ENCODE results near the gene NDUFA5.
"Not testable (repeated sequence)": the region's sequence is repeated elsewhere in the genome, so short reads cannot be mapped to it uniquely, and the experiment has no call there.

The NDUFA5 gene

GRCh38 chr7:123555484-123555883 lies 2.1 kb downstream of the NDUFA5 start:
- no peak for FAIRE-seq

DNA sequence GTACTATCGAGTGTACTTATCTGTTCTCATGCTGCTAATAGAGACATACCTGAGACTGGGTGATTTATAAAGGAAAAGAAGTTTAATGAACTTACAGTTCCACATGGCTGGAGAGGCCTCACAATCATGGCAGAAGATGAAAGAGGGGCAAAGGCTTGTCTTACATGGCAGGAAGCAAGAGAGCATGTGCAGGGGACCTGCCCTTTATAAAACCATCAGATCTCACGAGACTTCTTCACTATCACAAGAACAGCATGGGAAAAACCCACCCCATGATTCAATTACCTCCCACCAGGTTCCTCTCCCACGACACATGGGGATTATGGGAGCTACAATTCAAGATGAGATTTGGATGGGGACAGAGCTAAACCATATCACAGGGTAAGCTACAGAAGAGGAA lies 4.5 kb downstream of the NDUFA5 start:
- FAIRE-seq: no peak

DNA sequence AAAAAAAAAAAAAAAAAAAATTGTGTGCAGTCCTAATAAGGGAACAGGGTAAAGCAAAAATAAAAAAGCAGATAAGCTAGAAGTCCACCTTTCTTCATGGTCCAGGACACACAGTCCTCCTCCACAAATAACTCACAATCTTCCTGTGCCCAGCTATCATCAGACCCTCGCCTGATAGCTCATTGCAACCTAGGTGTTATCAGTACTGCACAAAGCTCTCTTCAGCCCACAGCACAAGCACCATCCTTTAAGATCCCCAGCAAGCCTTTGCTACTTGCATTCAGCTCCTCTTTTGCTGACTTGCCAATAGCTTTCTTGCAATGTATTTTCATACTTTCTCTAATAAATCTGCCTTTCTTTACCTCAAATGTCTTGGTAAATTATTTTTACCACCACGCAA lies 5.0 kb downstream of the NDUFA5 start:
- no peak for FAIRE-seq

DNA sequence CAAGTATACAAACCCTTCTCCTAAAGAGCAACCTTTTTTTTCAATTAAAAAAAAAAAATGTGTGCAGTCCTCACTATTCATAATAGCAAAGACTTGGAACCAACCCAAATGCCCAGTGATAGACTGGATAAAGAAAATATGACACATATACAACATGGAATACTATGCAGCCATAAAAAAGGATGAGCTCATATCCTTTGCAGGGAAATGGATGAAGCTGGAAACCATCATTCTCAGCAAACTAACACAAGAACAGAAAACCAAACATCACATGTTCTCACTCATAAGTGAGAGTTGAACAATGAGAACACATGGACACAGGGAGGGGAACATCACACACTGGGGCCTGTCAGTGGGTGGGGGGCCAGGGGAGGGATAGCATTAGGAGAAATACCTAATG lies 5.5 kb downstream of the NDUFA5 start:
- FAIRE-seq: not testable (repeated sequence)

DNA sequence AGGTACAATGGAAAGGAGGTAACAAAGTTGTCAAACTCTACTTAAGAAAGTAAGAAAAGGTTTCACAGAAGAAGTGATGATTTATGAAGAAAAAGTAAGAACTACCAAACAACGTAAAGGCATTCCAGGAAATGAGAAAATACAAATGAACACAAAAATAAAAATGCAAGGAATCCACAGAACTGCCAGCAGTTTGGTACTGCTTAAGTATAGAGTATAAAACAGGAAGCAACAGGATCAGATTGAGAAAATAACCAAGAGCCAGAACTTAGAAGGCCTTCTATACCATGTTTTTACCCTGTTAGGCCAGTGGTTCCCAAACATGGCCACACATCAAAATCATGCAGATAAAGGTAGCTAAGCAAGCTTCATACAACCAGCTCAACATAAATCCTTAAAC lies 9.2 kb downstream of the NDUFA5 start:
- no peak for FAIRE-seq

GRCh38 chr7:123539871-123540270 lies 17.7 kb downstream of the NDUFA5 start:
- no peak for FAIRE-seq

GRCh38 chr7:123538897-123539296 lies 18.7 kb downstream of the NDUFA5 start:
- FAIRE-seq: no peak

GRCh38 chr7:123538189-123538714 lies 19.4 kb downstream of the NDUFA5 start:
- FAIRE-seq: no peak

DNA sequence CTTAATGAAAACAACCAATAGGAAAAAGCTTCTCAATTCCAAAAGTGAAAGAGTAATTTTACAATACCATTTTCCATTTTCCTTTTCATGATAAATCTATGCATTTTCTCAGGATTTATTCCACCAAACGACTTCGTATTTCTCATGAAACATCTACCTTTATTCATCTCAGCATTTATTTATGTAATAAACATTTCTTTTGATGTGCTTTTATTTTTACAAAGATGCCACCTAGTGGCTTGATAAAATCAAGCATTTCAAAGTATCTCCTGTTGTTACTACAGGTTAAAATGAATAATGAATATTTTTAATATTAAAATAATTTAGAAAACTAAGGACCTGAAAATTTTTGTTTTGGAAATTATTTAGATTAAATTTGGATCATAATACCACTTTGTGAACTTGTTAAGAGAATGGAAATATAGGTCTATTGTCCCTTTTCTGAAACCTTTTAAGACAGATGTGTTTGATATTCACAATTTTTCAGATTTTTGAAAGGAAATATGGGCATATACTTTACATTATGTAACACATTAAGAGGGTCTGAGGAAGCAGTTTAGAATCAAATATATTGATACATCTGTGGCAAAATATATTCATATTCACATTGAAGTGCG lies 20.5 kb downstream of the NDUFA5 start:
- peak; percentile 89 for FAIRE-seq

- no peak for FAIRE-seq
These were observed 22.1 kb downstream of the NDUFA5 start for GRCh38 chr7:123535517-123535916.

GRCh38 chr7:123534383-123535260 lies 23.0 kb downstream of the NDUFA5 start, which contains the start of gene IQUB:
TSS of gene IQUB (minus strand) at chr7:123534595. CDS start at chr7:123512340, 22,255 bp downstream.
- FAIRE-seq: no peak

DNA sequence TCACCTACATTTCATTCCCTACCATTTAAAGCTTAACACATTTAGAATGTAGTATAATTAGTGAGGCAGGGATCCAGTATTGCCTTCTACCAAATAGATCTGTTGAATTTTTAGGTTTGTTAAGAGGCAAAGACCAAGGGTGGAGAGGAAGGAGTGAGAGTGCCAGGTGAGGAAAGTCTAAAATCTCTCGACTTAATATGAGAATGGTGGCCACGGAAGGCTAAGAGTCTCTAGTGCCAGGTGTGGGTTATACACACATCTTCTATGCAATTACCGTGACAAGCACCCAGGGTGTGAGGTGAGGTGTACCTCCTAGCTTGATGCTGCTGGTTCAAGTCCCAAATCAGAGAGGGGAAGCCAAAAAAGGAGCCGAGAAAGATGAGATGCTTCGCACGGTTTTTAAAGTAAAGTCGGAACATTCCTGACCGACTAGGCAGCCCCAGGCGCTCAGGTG lies 23.7 kb downstream of the NDUFA5 start:
- no peak for FAIRE-seq

GRCh38 chr7:123533553-123533917 lies 24.1 kb downstream of the NDUFA5 start:
- FAIRE-seq: no peak

- not testable (repeated sequence) for FAIRE-seq
These were observed 24.6 kb downstream of the NDUFA5 start for GRCh38 chr7:123532788-123533552.

DNA sequence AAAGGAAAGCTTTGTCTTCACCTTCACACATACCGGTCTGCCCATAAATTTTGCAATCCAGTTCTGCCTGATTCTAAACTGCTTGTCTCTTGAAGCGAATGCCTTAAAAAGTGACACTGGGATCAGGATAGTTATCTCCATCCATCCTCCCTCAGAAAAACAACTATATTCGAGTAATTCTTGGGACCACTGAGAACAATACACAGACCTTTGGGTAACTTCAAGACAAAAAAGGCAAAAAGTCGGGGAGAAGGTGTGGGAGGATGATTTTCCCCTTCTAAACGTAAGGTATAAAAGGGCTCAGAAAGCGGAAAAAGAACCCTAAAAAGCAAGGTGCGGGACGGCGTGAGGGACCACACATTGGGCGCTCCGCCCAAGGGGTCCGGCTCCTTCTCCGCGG lies 25.3 kb downstream of the NDUFA5 start:
- FAIRE-seq: not testable (repeated sequence)

- FAIRE-seq: not testable (repeated sequence)
These were observed 27.5 kb downstream of the NDUFA5 start for GRCh38 chr7:123530035-123530591.

GRCh38 chr7:123528265-123528664 lies 29.4 kb downstream of the NDUFA5 start:
- no peak for FAIRE-seq

DNA sequence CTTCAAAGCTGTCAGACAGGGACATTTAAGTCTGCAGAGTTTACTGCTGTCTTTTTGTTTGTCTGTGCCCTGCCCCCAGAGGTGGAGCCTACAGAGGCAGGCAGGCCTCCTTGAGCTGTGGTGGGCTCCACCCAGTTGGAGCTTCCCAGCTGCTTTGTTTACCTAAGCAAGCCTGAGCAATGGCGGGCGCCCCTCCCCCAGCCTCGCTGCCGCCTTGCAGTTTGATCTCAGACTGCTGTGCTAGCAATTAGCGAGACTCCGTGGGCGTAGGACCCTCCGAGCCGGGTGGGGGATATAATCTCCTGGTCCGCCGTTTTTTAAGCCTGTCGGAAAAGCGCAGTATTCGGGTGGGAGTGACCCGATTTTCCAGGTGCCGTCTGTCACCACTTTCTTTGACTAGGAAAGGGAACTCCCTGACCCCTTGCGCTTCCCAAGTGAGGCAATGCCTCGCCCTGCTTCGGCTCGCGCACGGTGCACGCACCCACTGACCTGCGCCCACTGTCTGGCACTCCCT lies 29.8 kb downstream of the NDUFA5 start:
- not testable (repeated sequence) for FAIRE-seq

GRCh38 chr7:123526533-123526932 lies 31.1 kb downstream of the NDUFA5 start:
- FAIRE-seq: not testable (repeated sequence)

GRCh38 chr7:123522066-123522465 lies 35.6 kb downstream of the NDUFA5 start:
- FAIRE-seq: no peak

GRCh38 chr7:123505221-123505620 lies 52.4 kb downstream of the NDUFA5 start:
- FAIRE-seq: no peak

DNA sequence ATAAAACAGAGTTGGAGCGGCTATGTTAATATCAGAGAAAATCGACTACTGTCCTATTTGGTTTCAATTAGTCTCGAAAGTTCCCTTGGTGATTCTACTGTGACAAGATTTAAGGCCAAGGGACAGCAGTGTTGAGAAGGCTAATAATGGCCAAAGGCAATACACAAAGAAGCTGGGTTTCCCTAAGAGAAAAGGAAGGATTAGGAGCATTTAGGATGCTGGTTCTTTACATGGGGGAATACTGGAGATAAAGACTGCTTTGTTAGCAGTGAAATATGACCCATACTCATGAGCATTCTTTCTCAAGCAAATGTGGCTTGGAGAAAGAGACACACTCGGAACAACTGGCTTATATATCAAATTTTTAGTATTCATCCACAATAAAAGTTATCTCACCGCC lies 55.4 kb downstream of the NDUFA5 start:
- FAIRE-seq: no peak

All from TTC549 (cell line).